ENCODE data around the gene OXSR1.
"Not testable (repeated sequence)": the region's sequence is repeated elsewhere in the genome, so short reads cannot be mapped to it uniquely, and the experiment has no call there.

Gene OXSR1

GRCh38 chr3:38219609-38220197, 54.4 kb downstream of the OXSR1 start:
- H3K9ac ChIP-seq (ENCODE audit: low read depth, low read length): no peak overlapping the region
- H3K27me3 ChIP-seq (ENCODE audit: control insufficient read depth, insufficient read depth, low read length): no peaks in the 10 kb centered on the region
- H3K4me3 ChIP-seq (ENCODE audit: low read depth, low read length): no peak overlapping the region
- H3K9me3 ChIP-seq (ENCODE audit: control insufficient read depth, insufficient read depth, low read length): no peaks in the 10 kb centered on the region
- no peaks in the 10 kb centered on the region for H3K4me1 ChIP-seq (ENCODE audit: control insufficient read depth, insufficient read depth, low read length)
- H3K27ac ChIP-seq (ENCODE audit: low read depth, low read length): no peak overlapping the region
- peaks cover 42% of the 10 kb centered on the region for H3K36me3 ChIP-seq (ENCODE audit: control insufficient read depth, insufficient read depth, low read length)

GRCh38 chr3:38221005-38221404, 55.7 kb downstream of the OXSR1 start:
- Histone ChIP-seq H3K27me3 (ENCODE audit: control insufficient read depth, insufficient read depth, low read length) (no peaks in the 10 kb centered on the region), H3K9me3 (ENCODE audit: control insufficient read depth, insufficient read depth, low read length) (no peaks in the 10 kb centered on the region), H3K9ac (ENCODE audit: low read depth, low read length) (no peak overlapping the region), H3K36me3 (ENCODE audit: control insufficient read depth, insufficient read depth, low read length) (peaks cover 54% of the 10 kb centered on the region), H3K4me1 (ENCODE audit: control insufficient read depth, insufficient read depth, low read length) (no peaks in the 10 kb centered on the region), H3K4me3 (ENCODE audit: low read depth, low read length) (no peak overlapping the region), H3K27ac (ENCODE audit: low read depth, low read length) (no peak overlapping the region)

- H3K4me1 ChIP-seq (ENCODE audit: control insufficient read depth, insufficient read depth, low read length): no peaks in the 10 kb centered on the region
- H3K36me3 ChIP-seq (ENCODE audit: control insufficient read depth, insufficient read depth, low read length): peaks cover 54% of the 10 kb centered on the region
- H3K4me3 ChIP-seq (ENCODE audit: low read depth, low read length): no peak overlapping the region
- no peaks in the 10 kb centered on the region for H3K9me3 ChIP-seq (ENCODE audit: control insufficient read depth, insufficient read depth, low read length)
- no peak overlapping the region for H3K27ac ChIP-seq (ENCODE audit: low read depth, low read length)
- no peaks in the 10 kb centered on the region for H3K27me3 ChIP-seq (ENCODE audit: control insufficient read depth, insufficient read depth, low read length)
- H3K9ac ChIP-seq (ENCODE audit: low read depth, low read length): no peak overlapping the region
Measured at GRCh38 chr3:38222032-38222634, 56.8 kb downstream of the OXSR1 start.

- Histone ChIP-seq H3K4me3 (ENCODE audit: low read depth, low read length) (no peak overlapping the region), H3K36me3 (ENCODE audit: control insufficient read depth, insufficient read depth, low read length) (peaks cover 62% of the 10 kb centered on the region), H3K27ac (ENCODE audit: low read depth, low read length) (no peak overlapping the region), H3K9ac (ENCODE audit: low read depth, low read length) (no peak overlapping the region), H3K27me3 (ENCODE audit: control insufficient read depth, insufficient read depth, low read length) (no peaks in the 10 kb centered on the region), H3K9me3 (ENCODE audit: control insufficient read depth, insufficient read depth, low read length) (no peaks in the 10 kb centered on the region), H3K4me1 (ENCODE audit: control insufficient read depth, insufficient read depth, low read length) (no peaks in the 10 kb centered on the region)
Measured at GRCh38 chr3:38224357-38224756, 59.0 kb downstream of the OXSR1 start.

GRCh38 chr3:38226273-38226672, 60.9 kb downstream of the OXSR1 start:
- Histone ChIP-seq H3K9ac (ENCODE audit: low read depth, low read length) (no peak overlapping the region), H3K27ac (ENCODE audit: low read depth, low read length) (no peak overlapping the region), H3K9me3 (ENCODE audit: control insufficient read depth, insufficient read depth, low read length) (no peaks in the 10 kb centered on the region), H3K36me3 (ENCODE audit: control insufficient read depth, insufficient read depth, low read length) (peaks cover 79% of the 10 kb centered on the region), H3K4me3 (ENCODE audit: low read depth, low read length) (no peak overlapping the region), H3K4me1 (ENCODE audit: control insufficient read depth, insufficient read depth, low read length) (no peaks in the 10 kb centered on the region), H3K27me3 (ENCODE audit: control insufficient read depth, insufficient read depth, low read length) (no peaks in the 10 kb centered on the region)

GRCh38 chr3:38227989-38228388, 62.7 kb downstream of the OXSR1 start:
- no peaks in the 10 kb centered on the region for H3K4me1 ChIP-seq (ENCODE audit: control insufficient read depth, insufficient read depth, low read length)
- no peak overlapping the region for H3K4me3 ChIP-seq (ENCODE audit: low read depth, low read length)
- peaks cover 68% of the 10 kb centered on the region for H3K36me3 ChIP-seq (ENCODE audit: control insufficient read depth, insufficient read depth, low read length)
- no peaks in the 10 kb centered on the region for H3K27me3 ChIP-seq (ENCODE audit: control insufficient read depth, insufficient read depth, low read length)
- no peak overlapping the region for H3K27ac ChIP-seq (ENCODE audit: low read depth, low read length)
- no peaks in the 10 kb centered on the region for H3K9me3 ChIP-seq (ENCODE audit: control insufficient read depth, insufficient read depth, low read length)
- no peak overlapping the region for H3K9ac ChIP-seq (ENCODE audit: low read depth, low read length)

GRCh38 chr3:38229036-38229435, 63.7 kb downstream of the OXSR1 start:
- Histone ChIP-seq H3K4me3 (ENCODE audit: low read depth, low read length) (no peak overlapping the region), H3K9me3 (ENCODE audit: control insufficient read depth, insufficient read depth, low read length) (no peaks in the 10 kb centered on the region), H3K27me3 (ENCODE audit: control insufficient read depth, insufficient read depth, low read length) (no peaks in the 10 kb centered on the region), H3K36me3 (ENCODE audit: control insufficient read depth, insufficient read depth, low read length) (peaks cover 61% of the 10 kb centered on the region), H3K4me1 (ENCODE audit: control insufficient read depth, insufficient read depth, low read length) (no peaks in the 10 kb centered on the region), H3K27ac (ENCODE audit: low read depth, low read length) (no peak overlapping the region), H3K9ac (ENCODE audit: low read depth, low read length) (no peak overlapping the region)

- Histone ChIP-seq H3K9me3 (ENCODE audit: control insufficient read depth, insufficient read depth, low read length) (no peaks in the 10 kb centered on the region), H3K4me1 (ENCODE audit: control insufficient read depth, insufficient read depth, low read length) (no peaks in the 10 kb centered on the region), H3K27ac (ENCODE audit: low read depth, low read length) (no peak overlapping the region), H3K36me3 (ENCODE audit: control insufficient read depth, insufficient read depth, low read length) (peaks cover 47% of the 10 kb centered on the region), H3K4me3 (ENCODE audit: low read depth, low read length) (no peak overlapping the region), H3K27me3 (ENCODE audit: control insufficient read depth, insufficient read depth, low read length) (no peaks in the 10 kb centered on the region), H3K9ac (ENCODE audit: low read depth, low read length) (no peak overlapping the region)
Measured at GRCh38 chr3:38232701-38233100, 67.4 kb downstream of the OXSR1 start.

- Histone ChIP-seq H3K9me3 (ENCODE audit: control insufficient read depth, insufficient read depth, low read length) (no peaks in the 10 kb centered on the region), H3K9ac (ENCODE audit: low read depth, low read length) (no peak overlapping the region), H3K27ac (ENCODE audit: low read depth, low read length) (no peak overlapping the region), H3K27me3 (ENCODE audit: control insufficient read depth, insufficient read depth, low read length) (no peaks in the 10 kb centered on the region), H3K4me1 (ENCODE audit: control insufficient read depth, insufficient read depth, low read length) (no peaks in the 10 kb centered on the region), H3K36me3 (ENCODE audit: control insufficient read depth, insufficient read depth, low read length) (peaks cover 51% of the 10 kb centered on the region), H3K4me3 (ENCODE audit: low read depth, low read length) (no peak overlapping the region)
Measured at GRCh38 chr3:38235466-38235865, 70.1 kb downstream of the OXSR1 start.

GRCh38 chr3:38238416-38239008, 73.2 kb downstream of the OXSR1 start:
- Histone ChIP-seq H3K27ac (ENCODE audit: low read depth, low read length) (no peak overlapping the region), H3K4me1 (ENCODE audit: control insufficient read depth, insufficient read depth, low read length) (no peaks in the 10 kb centered on the region), H3K9ac (ENCODE audit: low read depth, low read length) (no peak overlapping the region), H3K4me3 (ENCODE audit: low read depth, low read length) (no peak overlapping the region), H3K36me3 (ENCODE audit: control insufficient read depth, insufficient read depth, low read length) (peaks cover 57% of the 10 kb centered on the region), H3K9me3 (ENCODE audit: control insufficient read depth, insufficient read depth, low read length) (no peaks in the 10 kb centered on the region), H3K27me3 (ENCODE audit: control insufficient read depth, insufficient read depth, low read length) (no peaks in the 10 kb centered on the region)

GRCh38 chr3:38242812-38243211, 77.5 kb downstream of the OXSR1 start:
- H3K9ac ChIP-seq (ENCODE audit: low read depth, low read length); H3K9me3 ChIP-seq (ENCODE audit: control insufficient read depth, insufficient read depth, low read length); H3K4me3 ChIP-seq (ENCODE audit: low read depth, low read length); H3K27me3 ChIP-seq (ENCODE audit: control insufficient read depth, insufficient read depth, low read length); H3K27ac ChIP-seq (ENCODE audit: low read depth, low read length); H3K4me1 ChIP-seq (ENCODE audit: control insufficient read depth, insufficient read depth, low read length): not testable (repeated sequence)
- peaks cover 58% of the 10 kb centered on the region for H3K36me3 ChIP-seq (ENCODE audit: control insufficient read depth, insufficient read depth, low read length)
